ENCODE results near the gene ITGA2B.

Gene ITGA2B

GRCh38 chr17:44324092-44324570, 65.3 kb downstream of the ITGA2B start (continued):
- no peak for TF ChIP-seq CSRNP3 (CRISPR knock-in tag; IDR thresholded peaks at IDR 0.05)
- TF ChIP-seq TCF4 (CRISPR knock-in tag; IDR thresholded peaks at IDR 0.05; ENCODE audit: borderline replicate concordance), result no peak
- TF ChIP-seq ZFP30 (CRISPR knock-in tag; IDR thresholded peaks at IDR 0.05), result no peak
- no peak for TF ChIP-seq TSHZ2 (CRISPR knock-in tag; IDR thresholded peaks at IDR 0.05)

- TF ChIP-seq SNAI2 (CRISPR knock-in tag; IDR thresholded peaks at IDR 0.05) (no peak), PATZ1 (CRISPR knock-in tag; IDR thresholded peaks at IDR 0.05; ENCODE audit: borderline replicate concordance) (no peak), ZFP3 (CRISPR knock-in tag; IDR thresholded peaks at IDR 0.05) (no peak), RARB (CRISPR knock-in tag; IDR thresholded peaks at IDR 0.05) (no peak), TOX (CRISPR knock-in tag; IDR thresholded peaks at IDR 0.05; ENCODE audit: borderline replicate concordance) (no peak), ARNTL (CRISPR knock-in tag; IDR thresholded peaks at IDR 0.05; ENCODE audit: borderline replicate concordance, low read depth) (no peak), TCF4 (CRISPR knock-in tag; IDR thresholded peaks at IDR 0.05; ENCODE audit: borderline replicate concordance) (no peak), PPARA (CRISPR knock-in tag; IDR thresholded peaks at IDR 0.05; ENCODE audit: borderline replicate concordance) (no peak), TSHZ2 (CRISPR knock-in tag; IDR thresholded peaks at IDR 0.05) (no peak), ZNF565 (CRISPR knock-in tag; conservative IDR thresholded peaks at IDR 0.05; ENCODE audit: low read depth) (no peak), OSR1 (CRISPR knock-in tag; IDR thresholded peaks at IDR 0.05) (no peak), CREB5 (CRISPR knock-in tag; IDR thresholded peaks at IDR 0.05; ENCODE audit: low read depth) (no peak), ISL1 (CRISPR knock-in tag; IDR thresholded peaks at IDR 0.05) (no peak), POU6F1 (CRISPR knock-in tag; IDR thresholded peaks at IDR 0.05; ENCODE audit: borderline replicate concordance, low read depth) (no peak), GLIS3 (CRISPR knock-in tag; IDR thresholded peaks at IDR 0.05) (no peak), ZFP30 (CRISPR knock-in tag; IDR thresholded peaks at IDR 0.05) (no peak), BACH2 (CRISPR knock-in tag; IDR thresholded peaks at IDR 0.05; ENCODE audit: borderline replicate concordance) (no peak), ESRRG (CRISPR knock-in tag; IDR thresholded peaks at IDR 0.05) (no peak), ZNF8 (CRISPR knock-in tag; IDR thresholded peaks at IDR 0.05) (no peak)
- no peak for ATAC-seq
These were observed 65.9 kb downstream of the ITGA2B start for GRCh38 chr17:44323359-44324091.

Data from SK-N-SH treated with all-trans-retinoic acid at 6 μM for 48 hours (cell line).